Gastrocnemius medialis (tissue), 4 donors: Measurements from ENCODE around the gene FTH1. TPM values are rescaled to one million over a fixed set of nuclear protein-coding genes. Genes with fewer than 3 reads are reported as not detected.

ENCODE experiments used
- ATAC-seq, 2 donors: fragments of 150-250 bp; one replicate each; pipeline ENCODE4 v1.9.1; 2016
- DNase-seq, 2 donors: peaks; one replicate each; pipeline ENCODE4 v3.0.0-alpha.2; 2019
- H3K27ac ChIP-seq, 4 donors: fragments of 200-600 bp; sonication (generic); 1 replicate in 1 of 4; 2 replicates in 3 of 4; pipeline ENCODE4 v1.5.1; 2016 to 2018; ENCODE audit warnings: mild to moderate bottlenecking in 2 of 4, moderate library complexity in 1 of 4
- H3K27me3 ChIP-seq, 3 donors: fragments of 200-600 bp; sonication (generic) in 2 of 3; 1 replicate in 1 of 3; 2 replicates in 2 of 3; pipeline versions ENCODE4 v1.5.1 to v1.6.0; 2016 to 2019; ENCODE audit warnings: mild to moderate bottlenecking in 1 of 3, moderate library complexity in 1 of 3
- H3K36me3 ChIP-seq, 2 donors: fragments of 200-600 bp; sonication (generic) in 1 of 2; one replicate each; pipeline ENCODE4 v1.5.1; 2017 to 2018
- H3K4me1 ChIP-seq, 2 donors: fragments of 200-600 bp; sonication (generic) in 1 of 2; one replicate each; pipeline ENCODE4 v1.5.1; 2016 to 2017; ENCODE audit warnings: mild to moderate bottlenecking in 2 of 2
- H3K4me3 ChIP-seq, 4 donors: fragments of 200-600 bp; sonication (generic) in 3 of 4; 1 replicate in 1 of 4; 2 replicates in 3 of 4; pipeline ENCODE4 v1.5.1; 2016 to 2019; ENCODE audit warnings: mild to moderate bottlenecking in 2 of 4
- H3K9me3 ChIP-seq, 3 donors: fragments of 200-600 bp; sonication (generic) in 2 of 3; 1 replicate in 1 of 3; 2 replicates in 2 of 3; pipeline ENCODE4 v1.5.1; 2016 to 2019
- CTCF ChIP-seq, 5 experiments: fragments of 450-650 bp in 3 of 5; fragments of 200-600 bp in 2 of 5; sonication (generic) in 2 of 5; IDR thresholded peaks in 4 of 5; conservative IDR thresholded peaks in 1 of 5; 1 replicate in 4 of 5; 2 replicates in 1 of 5; pipeline ENCODE4 v1.5.1; 2016 to 2019; ENCODE audit warnings: antibody characterized with exemption in 5 of 5, mild to moderate bottlenecking in 3 of 5, moderate library complexity in 3 of 5
- POLR2A ChIP-seq, 2 donors: fragments of 450-650 bp; IDR thresholded peaks; one replicate each; pipeline ENCODE4 v1.6.1; 2017; ENCODE audit warnings: antibody characterized with exemption in 2 of 2, mild to moderate bottlenecking in 2 of 2, moderate library complexity in 2 of 2
- in situ Hi-C, 4 donors: fragments of 200-750 bp; cut with MboI; loops; one replicate each; pipeline versions ENCODE4 v1.15.0 to v1.8.0; 2017; ENCODE audit warnings: low sequenced_read_pairs in 4 of 4
- intact Hi-C: fragments of 100-400 bp; cut with DNase I; formaldehyde crosslinking; loops from one replicate; pipeline ENCODE4 v1.15.1; 2023; ENCODE audit warnings: low total_unique reads
- total RNA-seq, 4 donors: library from RNA; depleted of rRNA; stranded (reverse); fragments of >200 nt; gene quantifications; one replicate each; pipeline versions ENCODE4 v1.1.0 to v1.2.3, GENCODE V29; 2016

The FTH1 gene
- total RNA-seq, 4 donors from 2014 or later: 1,340 to 3,366 (median 1,705) TPM

- no peaks in the 10 kb centered on the region for H3K4me1 ChIP-seq
- no peak overlapping the region for H3K4me3 ChIP-seq
- TF ChIP-seq CTCF (IDR thresholded peaks at IDR 0.05 in 4 of 5, conservative IDR thresholded peaks at IDR 0.05 in 1 of 5) (no peak), POLR2A (IDR thresholded peaks at IDR 0.05) (no peak)
Observed at GRCh38 chr11:61994981-61995380, 27.5 kb upstream of the FTH1 start.

GRCh38 chr11:61985869-61986268, 18.4 kb upstream of the FTH1 start:
- DNase-seq (no peak), ATAC-seq (no peak)
- TF ChIP-seq CTCF (IDR thresholded peaks at IDR 0.05 in 4 of 5, conservative IDR thresholded peaks at IDR 0.05 in 1 of 5): no peak
- TF ChIP-seq POLR2A (IDR thresholded peaks at IDR 0.05): no peak
- intact Hi-C loops (no loop called here), in situ Hi-C loops (no loop called here)
- Histone ChIP-seq H3K36me3 (no peaks in the 10 kb centered on the region), H3K27me3 (no peaks in the 10 kb centered on the region), H3K4me1 (no peaks in the 10 kb centered on the region), H3K9me3 (no peaks in the 10 kb centered on the region), H3K4me3 (no peak overlapping the region), H3K27ac (no peak overlapping the region)

More at GRCh38 chr11:61994981-61995380, 27.5 kb upstream of the FTH1 start:
- Histone ChIP-seq H3K27me3 (no peaks in the 10 kb centered on the region), H3K9me3 (no peaks in the 10 kb centered on the region), H3K27ac (no peak overlapping the region), H3K36me3 (no peaks in the 10 kb centered on the region)
- intact Hi-C loops: no loop called here
- DNase-seq (no peak), ATAC-seq (no peak)
- in situ Hi-C loops: no loop called here

GRCh38 chr11:61983419-61983818, 16.0 kb upstream of the FTH1 start:
- H3K4me1 ChIP-seq: peaks cover 0 to 8% of the 10 kb centered on the region in 2 donors
- in situ Hi-C loops (no loop called here), intact Hi-C loops (no loop called here)
- H3K9me3 ChIP-seq: no peaks in the 10 kb centered on the region
- H3K27ac ChIP-seq: no peak overlapping the region
- ATAC-seq (no peak), DNase-seq (no peak)
- TF ChIP-seq POLR2A (IDR thresholded peaks at IDR 0.05) (no peak), CTCF (IDR thresholded peaks at IDR 0.05 in 4 of 5, conservative IDR thresholded peaks at IDR 0.05 in 1 of 5) (no peak)
- H3K27me3 ChIP-seq: no peaks in the 10 kb centered on the region
- no peak overlapping the region for H3K4me3 ChIP-seq
- no peaks in the 10 kb centered on the region for H3K36me3 ChIP-seq

DNA sequence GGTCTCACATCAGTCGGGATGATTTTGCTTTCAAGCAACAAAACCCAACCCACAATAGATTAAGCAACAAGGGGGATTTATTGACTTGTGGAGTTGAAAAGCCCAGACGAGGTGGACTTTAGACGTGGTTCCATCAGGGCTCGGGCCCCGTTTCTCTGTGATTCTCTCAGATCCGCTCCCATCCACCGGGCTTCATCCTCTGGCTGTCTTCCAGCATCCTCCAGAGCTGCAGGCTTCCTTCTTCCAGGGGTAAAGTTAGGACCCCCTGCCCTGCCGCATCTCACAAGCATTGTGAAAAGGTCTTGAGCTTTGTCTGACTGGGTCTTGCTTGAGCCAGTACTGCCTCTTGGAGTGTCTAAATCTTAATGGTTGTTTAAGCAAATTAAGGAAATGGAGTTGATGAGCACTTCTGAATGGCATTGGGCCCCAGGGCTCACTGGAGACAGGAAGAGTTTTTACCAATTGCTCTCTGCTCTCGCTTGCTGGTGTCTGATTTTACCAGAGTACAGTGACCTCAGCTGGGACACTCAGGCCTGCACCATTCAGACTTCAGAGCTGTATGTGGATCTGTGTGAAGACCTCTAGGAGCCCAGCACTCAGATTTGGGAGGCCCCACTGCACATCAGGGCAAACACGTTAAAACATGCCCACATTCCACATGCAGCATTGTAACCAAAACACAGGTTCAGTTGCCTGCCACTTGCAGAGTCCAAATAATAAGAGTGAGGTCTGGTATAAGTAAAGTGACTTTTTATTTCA, 13.5 kb upstream of the FTH1 start:
- Histone ChIP-seq H3K4me1 (peaks cover 5 to 14% of the 10 kb centered on the region in 2 donors), H3K9me3 (no peaks in the 10 kb centered on the region), H3K36me3 (no peaks in the 10 kb centered on the region), H3K4me3 (no peak overlapping the region), H3K27me3 (no peaks in the 10 kb centered on the region), H3K27ac (no peak overlapping the region)
- TF ChIP-seq CTCF (IDR thresholded peaks at IDR 0.05 in 4 of 5, conservative IDR thresholded peaks at IDR 0.05 in 1 of 5) (no peak), POLR2A (IDR thresholded peaks at IDR 0.05) (no peak)
- ATAC-seq (no peak), DNase-seq (no peak)
- in situ Hi-C loops (no loop called here), intact Hi-C loops (no loop called here)
